GM12873 (cell line): ENCODE measurements around the gene SELENOS.

Source experiments
- CTCF ChIP-seq: IDR thresholded peaks from 2 replicates; pipeline ENCODE4 v1.5.1; 2012; ENCODE audit warnings: low read depth, mild to moderate bottlenecking, moderate library complexity, low read length, control low read depth; ENCODE audit not compliant: insufficient read depth; ENCODE audit errors: missing control alignments

Gene SELENOS

GRCh38 chr15:101308604-101309435 is 31.5 kb upstream of the SELENOS start:
- TF ChIP-seq CTCF = no peak

- no peak for TF ChIP-seq CTCF
Observed at GRCh38 chr15:101307897-101308603, 30.8 kb upstream of the SELENOS start.

- TF ChIP-seq CTCF = no peak
Observed at GRCh38 chr15:101307048-101307896, 30.0 kb upstream of the SELENOS start.

- no peak for TF ChIP-seq CTCF
Observed at GRCh38 chr15:101306341-101307047, 29.2 kb upstream of the SELENOS start.

GRCh38 chr15:101305820-101306255 is 28.6 kb upstream of the SELENOS start:
- TF ChIP-seq CTCF = no peak

GRCh38 chr15:101303408-101303807 is 26.1 kb upstream of the SELENOS start:
- TF ChIP-seq CTCF = no peak
